ENCODE data around the gene DOP1B. TPM values are rescaled to one million over a fixed set of nuclear protein-coding genes. Genes with fewer than 3 reads are reported as not detected.

The DOP1B gene
- total RNA-seq, 1 donor from 2014 or later, result 8.7 TPM

GRCh38 chr21:36183144-36183795 is 26.6 kb downstream of the DOP1B start:
- H3K4me1 Mint-ChIP-seq (ENCODE audit: unreplicated experiment), result no peaks in the 10 kb centered on the region

GRCh38 chr21:36184545-36184944 is 27.9 kb downstream of the DOP1B start:
- no peak overlapping the region for H3K4me3 Mint-ChIP-seq (ENCODE audit: unreplicated experiment)
- peaks cover under 1% of the 10 kb centered on the region for H3K36me3 Mint-ChIP-seq (ENCODE audit: low read depth, unreplicated experiment)
- no peaks in the 10 kb centered on the region for H3K9me3 Mint-ChIP-seq (ENCODE audit: unreplicated experiment)
- H3K27me3 Mint-ChIP-seq (ENCODE audit: unreplicated experiment), result no peaks in the 10 kb centered on the region
- DNase-seq (ENCODE audit: low spot score), result no peak
- no peak for TF ChIP-seq CTCF (IDR thresholded peaks at IDR 0.05; ENCODE audit: unreplicated experiment)
- H3K4me1 Mint-ChIP-seq (ENCODE audit: unreplicated experiment), result no peaks in the 10 kb centered on the region
- no peak overlapping the region for H3K27ac Mint-ChIP-seq (ENCODE audit: unreplicated experiment)

More at GRCh38 chr21:36183144-36183795, 26.6 kb downstream of the DOP1B start:
- H3K27me3 Mint-ChIP-seq (ENCODE audit: unreplicated experiment), result no peaks in the 10 kb centered on the region
- H3K4me3 Mint-ChIP-seq (ENCODE audit: unreplicated experiment), result no peak overlapping the region
- H3K9me3 Mint-ChIP-seq (ENCODE audit: unreplicated experiment), result no peaks in the 10 kb centered on the region
- H3K27ac Mint-ChIP-seq (ENCODE audit: unreplicated experiment), result no peak overlapping the region
- H3K36me3 Mint-ChIP-seq (ENCODE audit: low read depth, unreplicated experiment), result peaks cover 5% of the 10 kb centered on the region
- no peak for TF ChIP-seq CTCF (IDR thresholded peaks at IDR 0.05; ENCODE audit: unreplicated experiment)
- DNase-seq (ENCODE audit: low spot score), result no peak

- DNase-seq (ENCODE audit: low spot score), result no peak
- H3K9me3 Mint-ChIP-seq (ENCODE audit: unreplicated experiment), result no peaks in the 10 kb centered on the region
- no peaks in the 10 kb centered on the region for H3K36me3 Mint-ChIP-seq (ENCODE audit: low read depth, unreplicated experiment)
- no peaks in the 10 kb centered on the region for H3K4me1 Mint-ChIP-seq (ENCODE audit: unreplicated experiment)
- no peak overlapping the region for H3K27ac Mint-ChIP-seq (ENCODE audit: unreplicated experiment)
- H3K27me3 Mint-ChIP-seq (ENCODE audit: unreplicated experiment), result no peaks in the 10 kb centered on the region
- H3K4me3 Mint-ChIP-seq (ENCODE audit: unreplicated experiment), result no peak overlapping the region
- TF ChIP-seq CTCF (IDR thresholded peaks at IDR 0.05; ENCODE audit: unreplicated experiment), result no peak
Measured at GRCh38 chr21:36185523-36185922, 28.9 kb downstream of the DOP1B start.

- no peak for DNase-seq (ENCODE audit: low spot score)
Measured at GRCh38 chr21:36186081-36186480, 29.5 kb downstream of the DOP1B start.

More at GRCh38 chr21:36186081-36186480, 29.5 kb downstream of the DOP1B start:
- TF ChIP-seq CTCF (IDR thresholded peaks at IDR 0.05; ENCODE audit: unreplicated experiment), result no peak
- Mint-ChIP-seq H3K9me3 (ENCODE audit: unreplicated experiment) (no peaks in the 10 kb centered on the region), H3K27me3 (ENCODE audit: unreplicated experiment) (no peaks in the 10 kb centered on the region), H3K4me3 (ENCODE audit: unreplicated experiment) (no peak overlapping the region), H3K36me3 (ENCODE audit: low read depth, unreplicated experiment) (no peaks in the 10 kb centered on the region), H3K4me1 (ENCODE audit: unreplicated experiment) (no peaks in the 10 kb centered on the region), H3K27ac (ENCODE audit: unreplicated experiment) (no peak overlapping the region)

Data from endothelial cell (in vitro differentiated cells).